Right lobe of liver (tissue), 4 donors: ENCODE data around the gene FIGN.

Source experiments
- CTCF ChIP-seq, 4 donors: fragments of 200-600 bp in 3 of 4; fragments of 450-650 bp in 1 of 4; IDR thresholded peaks; one replicate each; pipeline versions ENCODE4 v1.5.1 to v1.8.0; 2016 to 2022; ENCODE audit warnings: antibody characterized with exemption in 4 of 4, mild to moderate bottlenecking in 2 of 4
- POLR2A ChIP-seq: fragments of 450-650 bp; IDR thresholded peaks from one replicate; pipeline ENCODE4 v1.6.1; 2017; ENCODE audit warnings: antibody characterized with exemption, mild to moderate bottlenecking
- donor health status: DM: no; HTN: no; CAD: no.
- donor health status: DM: no; HTN: no; CAD: no.
- donor health status: DM: no; HTN: yes; CAD: no.

- TF ChIP-seq POLR2A (no peak), CTCF (IDR thresholded peaks at IDR 0.05) (no peak)
Observed at GRCh38 chr2:163563336-163563735, 172.5 kb downstream of the FIGN start.
